H1 (cell line): ENCODE results near the gene FAM53C. TPM values are rescaled to one million over a fixed set of nuclear protein-coding genes. Genes with fewer than 3 reads are reported as not detected.
A peak's percentile ranks its signal among the peaks of the same experiment; 100 is the strongest.

Experiments
- CTCF ChIA-PET: fragments of 300-600 bp; sonication (Branson Sonifier 250); formaldehyde crosslinking; loops from one replicate; lab custom pipeline; 2021; ENCODE audit not compliant: partially characterized antibody; lab: Charles Lee
- POLR2A ChIA-PET: fragments of 300-600 bp; sonication (Branson Sonifier 250); formaldehyde crosslinking; loops from one replicate; lab custom pipeline; 2021; ENCODE audit warnings: inconsistent platforms; ENCODE audit not compliant: partially characterized antibody; lab: Charles Lee
- DNase-seq, 2 experiments: peaks; one replicate each; pipeline versions ENCODE4 v3.0.0 to v3.0.0-alpha.2; 2010 to 2022; ENCODE audit warnings: low spot score in 2 of 2, low read depth in 1 of 2, mixed read lengths in 1 of 2
- FAIRE-seq: peaks from 2 replicates; lab custom pipeline; 2011; peaks lifted over from hg19 to GRCh38; lab: Jason Lieb, UNC
- H2AFZ ChIP-seq: 2 replicates; pipeline ENCODE4 v1.8.1; 2012; ENCODE audit warnings: low read length, inconsistent platforms
- H2AK5ac ChIP-seq: 2 replicates; pipeline ENCODE4 v1.6.1; 2013; ENCODE audit warnings: low read depth, low read length
- H2BK120ac ChIP-seq: replicated peaks from 2 replicates; pipeline ENCODE3; 2013; ENCODE audit warnings: low read depth, low read length, inconsistent platforms
- H2BK12ac ChIP-seq: 2 replicates; pipeline ENCODE4 v1.6.1; 2013; ENCODE audit warnings: low read depth, low read length
- H2BK15ac ChIP-seq: 2 replicates; pipeline ENCODE4 v1.6.1; 2013; ENCODE audit warnings: low read length
- H2BK20ac ChIP-seq: 2 replicates; pipeline ENCODE4 v1.6.1; 2013; ENCODE audit warnings: low read length
- H2BK5ac ChIP-seq: 2 replicates; pipeline ENCODE4 v1.6.1; 2013; ENCODE audit warnings: low read depth, low read length
- H3K14ac ChIP-seq: 2 replicates; pipeline ENCODE4 v1.6.1; 2013; ENCODE audit warnings: inconsistent platforms; ENCODE audit not compliant: insufficient read length
- H3K18ac ChIP-seq: 2 replicates; pipeline ENCODE4 v1.6.1; 2013; ENCODE audit warnings: low read length; ENCODE audit errors: extremely low read depth
- H3K23ac ChIP-seq: 2 replicates; pipeline ENCODE4 v1.6.1; 2013; ENCODE audit warnings: inconsistent platforms; ENCODE audit not compliant: insufficient read length
- H3K23me2 ChIP-seq: 2 replicates; pipeline ENCODE4 v1.6.1; 2013; ENCODE audit warnings: low read depth, low read length
- H3K27ac ChIP-seq: 2 replicates; pipeline ENCODE4 v1.6.1; 2011; ENCODE audit warnings: low read depth, low read length, inconsistent platforms
- H3K27me3 ChIP-seq, 4 experiments: replicated peaks in 1 of 4; 1 replicate in 1 of 4; 2 replicates in 3 of 4; pipeline versions ENCODE4 v1.6.1 to v1.8.1; 2011 to 2013; ENCODE audit warnings: low read length in 3 of 4, mild to moderate bottlenecking in 3 of 4, inconsistent platforms in 2 of 4, mixed read lengths in 2 of 4, moderate library complexity in 1 of 4; ENCODE audit not compliant: control insufficient read depth in 3 of 4, insufficient read depth in 3 of 4; ENCODE audit errors: extremely low read depth in 1 of 4
- H3K36me3 ChIP-seq, 4 experiments: 2 replicates each; pipeline versions ENCODE4 v1.6.1 to v1.8.1; 2011 to 2013; ENCODE audit warnings: mild to moderate bottlenecking in 4 of 4, low read length in 3 of 4, moderate library complexity in 2 of 4, control low read depth in 1 of 4, inconsistent platforms in 1 of 4; ENCODE audit not compliant: insufficient read depth in 4 of 4, control insufficient read depth in 2 of 4
- H3K4ac ChIP-seq: replicated peaks from 2 replicates; pipeline ENCODE3; 2013; ENCODE audit warnings: low read length, low read depth, mixed read lengths, inconsistent platforms; ENCODE audit not compliant: insufficient read length
- H3K4me1 ChIP-seq, 4 experiments: replicated peaks in 1 of 4; 1 replicate in 1 of 4; 2 replicates in 3 of 4; pipeline versions ENCODE4 v1.6.1 to v1.8.1; 2011 to 2013; ENCODE audit warnings: low read length in 3 of 4, inconsistent platforms in 2 of 4, mixed read lengths in 1 of 4; ENCODE audit not compliant: insufficient read depth in 4 of 4, control insufficient read depth in 3 of 4
- H3K4me2 ChIP-seq, 2 experiments: 2 replicates each; pipeline versions ENCODE4 v1.6.1 to v1.8.1; 2011 to 2013; ENCODE audit warnings: low read depth in 2 of 2, low read length in 2 of 2, control low read depth in 1 of 2, inconsistent platforms in 1 of 2, mild to moderate bottlenecking in 1 of 2; ENCODE audit not compliant: insufficient read depth in 1 of 2
- H3K4me3 ChIP-seq, 4 experiments: fragments of 200-600, 300-600 bp in 1 of 4; sonication (generic), shearing (Covaris generic), sonication (Bioruptor Twin) in 1 of 4; 2 replicates each; pipeline versions ENCODE4 v1.5.1 to v1.8.1; 2011 to 2016; ENCODE audit warnings: low read length in 4 of 4, low read depth in 3 of 4, control low read depth in 2 of 4, inconsistent platforms in 2 of 4, mild to moderate bottlenecking in 2 of 4, mixed read lengths in 1 of 4, moderate library complexity in 1 of 4; ENCODE audit not compliant: insufficient read depth in 2 of 4; ENCODE audit errors: extremely low read depth in 1 of 4
- H3K56ac ChIP-seq: replicated peaks from 2 replicates; pipeline ENCODE3; 2013; ENCODE audit warnings: low read depth, mild to moderate bottlenecking, mixed read lengths, low read length, inconsistent platforms; ENCODE audit not compliant: insufficient read length
- H3K79me1 ChIP-seq: 2 replicates; pipeline ENCODE4 v1.6.1; 2013; ENCODE audit warnings: low read depth, low read length, control low read depth
- H3K79me2 ChIP-seq, 2 experiments: 2 replicates each; pipeline versions ENCODE4 v1.6.1 to v1.8.1; 2012 to 2013; ENCODE audit warnings: low read length in 2 of 2, mild to moderate bottlenecking in 2 of 2, inconsistent platforms in 1 of 2; ENCODE audit not compliant: insufficient read depth in 2 of 2, control insufficient read depth in 1 of 2
- H3K9ac ChIP-seq, 4 experiments: replicated peaks in 1 of 4; 1 replicate in 1 of 4; 2 replicates in 3 of 4; pipeline versions ENCODE4 v1.6.1 to v1.8.1; 2011 to 2013; ENCODE audit warnings: low read depth in 3 of 4, low read length in 3 of 4, control low read depth in 2 of 4, mild to moderate bottlenecking in 2 of 4, moderate library complexity in 2 of 4, inconsistent platforms in 1 of 4; ENCODE audit errors: extremely low read depth in 1 of 4
- H3K9me3 ChIP-seq, 2 experiments: 2 replicates each; pipeline versions ENCODE4 v1.6.1 to v1.8.1; 2012 to 2013; ENCODE audit warnings: mild to moderate bottlenecking in 2 of 2, moderate library complexity in 2 of 2, control low read depth in 1 of 2, inconsistent platforms in 1 of 2, low read depth in 1 of 2, low read length in 1 of 2, mixed read lengths in 1 of 2; ENCODE audit not compliant: insufficient read depth in 2 of 2
- H4K20me1 ChIP-seq, 2 experiments: replicated peaks in 1 of 2; 2 replicates each; pipeline versions ENCODE3 to v1.8.1; 2011 to 2013; ENCODE audit warnings: inconsistent platforms in 2 of 2, low read length in 2 of 2, mild to moderate bottlenecking in 1 of 2; ENCODE audit not compliant: insufficient read depth in 2 of 2, control insufficient read depth in 1 of 2
- H4K5ac ChIP-seq: 2 replicates; pipeline ENCODE4 v1.6.1; 2013; ENCODE audit warnings: low read length, low read depth, mixed read lengths, inconsistent platforms; ENCODE audit not compliant: insufficient read length
- H4K8ac ChIP-seq: 2 replicates; pipeline ENCODE4 v1.8.0; 2013; ENCODE audit warnings: mild to moderate bottlenecking, moderate library complexity, low read length, inconsistent platforms; ENCODE audit not compliant: insufficient read depth; ENCODE audit errors: extremely low read depth
- H4K91ac ChIP-seq: replicated peaks from 2 replicates; pipeline ENCODE3; 2013; ENCODE audit warnings: low read length, mixed read lengths, inconsistent platforms; ENCODE audit not compliant: insufficient read length
- ATF2 ChIP-seq: IDR thresholded peaks from 2 replicates; pipeline ENCODE4 v1.6.1; 2012; ENCODE audit warnings: low read length, inconsistent platforms
- CHD2 ChIP-seq: IDR thresholded peaks from 2 replicates; pipeline ENCODE4 v1.6.1; 2012; ENCODE audit warnings: low read length, improper control_type of control experiment
- MAX ChIP-seq: IDR thresholded peaks from 2 replicates; pipeline ENCODE4 v1.6.1; 2012; ENCODE audit warnings: inconsistent platforms
- SIN3A ChIP-seq, 2 experiments: IDR thresholded peaks in 1 of 2; conservative IDR thresholded peaks in 1 of 2; 2 replicates each; pipeline ENCODE4 v1.6.1; 2011 to 2012; ENCODE audit warnings: low read length in 2 of 2, improper control_type of control experiment in 1 of 2, low read depth in 1 of 2, mild to moderate bottlenecking in 1 of 2
- USF2 ChIP-seq: IDR thresholded peaks from 2 replicates; pipeline ENCODE4 v1.6.1; 2011; ENCODE audit warnings: low read length, improper control_type of control experiment
- YY1 ChIP-seq: IDR thresholded peaks from 2 replicates; pipeline ENCODE4 v1.6.1; 2011; ENCODE audit warnings: low read depth, mild to moderate bottlenecking, low read length
- WGBS, 2 experiments: shearing (Covaris generic) in 1 of 2; methylation state at CpG; one replicate each; pipeline versions ENCODE4 v1.1.6 to v1.1.7; 2013 to 2015; ENCODE audit warnings: low lambda C conversion rate in 2 of 2, mixed read lengths in 2 of 2, inconsistent platforms in 1 of 2, low coverage in 1 of 2, missing lambda C conversion rate in 1 of 2; ENCODE audit not compliant: insufficient replicate concordance in 2 of 2, insufficient coverage in 1 of 2, insufficient read length in 1 of 2; ENCODE audit errors: extremely low coverage in 1 of 2, missing lambda C conversion rate in 1 of 2; 5-methylcytosine and 5-hydroxymethylcytosine counted together
- polyA plus RNA-seq, 7 experiments: library from polyadenylated mRNA; depleted of rRNA in 3 of 7; stranded (reverse) in 5 of 7; unstranded in 2 of 7; fragments of >200 nt in 5 of 7; fragments of 200-250 nt in 2 of 7; gene quantifications; 1 replicate in 5 of 7; 2 replicates in 1 of 7; 4 replicates in 1 of 7; pipeline versions ENCODE4 v1.2.1 to v1.2.3, GENCODE V29; 2011 to 2013; ENCODE audit warnings: missing spikeins in 2 of 7, mixed read lengths in 2 of 7
- total RNA-seq: library from RNA; stranded (reverse); fragmentation: NEBNext Ultra II Directional; extraction: Animal tissue kit (Norgen Biotek cat#: 25700); gene quantifications from 2 replicates; pipeline ENCODE4 v1.2.1, GENCODE V29; 2021

FAM53C gene
- total and polyA plus RNA-seq, 2 of the 8 experiments (the other 6 are each of a cell fraction or from before 2014, with no cell fraction given) = 57.6 to 75.3 TPM

GRCh38 chr5:138338411-138339090, 485 bp downstream of the FAM53C start:
- Histone ChIP-seq H3K9ac (peak overlapping the region; percentile 93 to 100 (median 99)), H3K4ac (peak overlapping the region; percentile 98), H3K79me1 (peaks cover 16% of the 10 kb centered on the region), H3K18ac (peak overlapping the region; percentile 86; the same call in 1 of the 2 replicates), H4K91ac (peak overlapping the region; percentile 63), H3K14ac (no peak overlapping the region), H3K79me2 (peaks cover 10 to 37% of the 10 kb centered on the region in 2 experiments), H3K4me1 (peaks cover 0 to 5% (median 2%) of the 10 kb centered on the region in 4 experiments; a peak in 3 of 7 replicates), H4K5ac (peak overlapping the region; percentile 30), H3K23ac (no peak overlapping the region), H2AFZ (no peak overlapping the region), H4K20me1 (peaks cover 0 to 3% of the 10 kb centered on the region in 2 experiments), H2BK15ac (no peak overlapping the region), H3K27ac (peak overlapping the region; percentile 100), H2BK12ac (peak overlapping the region; percentile 89), H2BK120ac (peak overlapping the region; percentile 55), H2BK5ac (peak overlapping the region; percentile 91; the same call in 1 of the 2 replicates), H3K23me2 (peaks cover 8% of the 10 kb centered on the region; the same call in 1 of the 2 replicates), H3K36me3 (peaks cover 2 to 22% (median 14%) of the 10 kb centered on the region in 4 experiments; a peak in 6 of 8 replicates), H3K4me3 (peak overlapping the region; percentile 68 to 95 (median 91)), H2AK5ac (peak overlapping the region; percentile 66; the same call in 1 of the 2 replicates), H4K8ac (peak overlapping the region; percentile 100; the same call in 1 of the 2 replicates), H3K4me2 (peak overlapping the region; percentile 98), H3K56ac (peak overlapping the region; percentile 13), H2BK20ac (no peak overlapping the region), H3K27me3 (no peaks in the 10 kb centered on the region), H3K9me3 (no peaks in the 10 kb centered on the region)
- TF ChIP-seq CHD2 (no peak), SIN3A (conservative IDR thresholded peaks at IDR 0.05 in 1 of 2, IDR thresholded peaks at IDR 0.05 in 1 of 2; ENCODE audit: low read depth in 1 of 2, low read length in 2 of 2) (0 out of 4 replicates have a peak, but pooled peaks of 1 of the 2 experiments have one; percentile 14), USF2 (peak; percentile 17; the same call in 1 of the 2 replicates), MAX (no peak), ATF2 (no peak), YY1 (no peak)
- DNase-seq = peak in 1 of 2 experiments; percentile 52
- POLR2A ChIA-PET = interaction anchor here (0.5 to 8.2 kb wide), 38 partner anchors 11 to 205 kb away, joined by 3 to 254 read pairs (median 4); partner anchors contain the start of genes BRD8, CDC23, EGR1 and ETF1
- 11% methylated on average over 1 of the region's 22 CpGs; no CpG with 5 or more reads in 1 of the 2 experiments for WGBS, 2 experiments
- CTCF ChIA-PET = interaction anchor here (0.8 to 13.6 kb wide), 4 partner anchors 8 to 23 kb away, joined by 3 to 196 read pairs (median 4); partner anchors contain the start of gene KDM3B
- FAIRE-seq = no peak
